A673 (cell line): ENCODE data around the gene M6PR. TPM values are rescaled to one million over a fixed set of nuclear protein-coding genes. Genes with fewer than 3 reads are reported as not detected.

ENCODE experiments used
- BruUV-seq: library from RNA; stranded (reverse); fragments of 400-500 nt; replicated peaks from 2 replicates; lab custom pipeline; 2021; lab: Mats Ljungman, UMichigan
- CTCF ChIA-PET: fragments of 300-600 bp; sonication (Branson Sonifier 250); formaldehyde crosslinking; loops from one replicate; lab custom pipeline; 2022; ENCODE audit warnings: antibody characterized with exemption; lab: Charles Lee
- POLR2A ChIA-PET: fragments of 300-600 bp; sonication (Branson Sonifier 250); formaldehyde crosslinking; loops from one replicate; lab custom pipeline; 2022; ENCODE audit warnings: antibody characterized with exemption; ENCODE audit not compliant: low non-redundant PET; lab: Charles Lee
- DNase-seq: peaks from one replicate; pipeline ENCODE4 v3.0.0-alpha.2; 2015; ENCODE audit warnings: low spot score
- H3K27ac ChIP-seq: fragments of 200-600 bp; sonication (generic); 2 replicates; pipeline ENCODE4 v1.5.1; 2016; ENCODE audit warnings: mixed run types, low read depth, mild to moderate bottlenecking, mixed read lengths, antibody characterized with exemption, low read length; ENCODE audit not compliant: poor library complexity, severe bottlenecking
- H3K27me3 ChIP-seq: fragments of 200-600 bp; sonication (generic); replicated peaks from 2 replicates; pipeline ENCODE4 v1.6.1; 2017; ENCODE audit warnings: mixed run types, low read depth, mild to moderate bottlenecking, mixed read lengths, antibody characterized with exemption, low read length; ENCODE audit not compliant: insufficient read depth, poor library complexity
- H3K36me3 ChIP-seq: fragments of 200-600 bp; sonication (generic); 2 replicates; pipeline ENCODE4 v1.6.1; 2016; ENCODE audit warnings: mixed run types, mild to moderate bottlenecking, mixed read lengths, antibody characterized with exemption, low read length; ENCODE audit not compliant: insufficient read depth, poor library complexity, severe bottlenecking
- H3K4me1 ChIP-seq: fragments of 200-600 bp; sonication (generic); 2 replicates; pipeline ENCODE4 v1.6.1; 2017; ENCODE audit warnings: mixed run types, mild to moderate bottlenecking, mixed read lengths, antibody characterized with exemption, low read length; ENCODE audit not compliant: insufficient read depth, poor library complexity, severe bottlenecking
- H3K4me3 ChIP-seq: fragments of 200-600 bp; sonication (generic); 2 replicates; pipeline ENCODE4 v1.5.1; 2016; ENCODE audit warnings: low read depth, mixed run types, mild to moderate bottlenecking, mixed read lengths, low read length; ENCODE audit not compliant: poor library complexity, severe bottlenecking
- H3K9me3 ChIP-seq: fragments of 200-600 bp; sonication (generic); 2 replicates; pipeline ENCODE4 v1.6.1; 2016; ENCODE audit warnings: mixed run types, low read depth, mild to moderate bottlenecking, mixed read lengths, antibody characterized with exemption, low read length; ENCODE audit not compliant: poor library complexity, severe bottlenecking
- CTCF ChIP-seq: fragments of 300-800, 200-600 bp; sonication (generic); conservative IDR thresholded peaks from 2 replicates; pipeline ENCODE4 v1.5.1; 2017; ENCODE audit warnings: low read depth, mild to moderate bottlenecking, antibody characterized with exemption, low read length, moderate library complexity, mixed read lengths
- EZH2 ChIP-seq: fragments of 200-600 bp; sonication (generic); IDR thresholded peaks from 2 replicates; pipeline ENCODE4 v1.6.1; 2017; ENCODE audit warnings: borderline replicate concordance, low read depth, mild to moderate bottlenecking, mixed read lengths, antibody characterized with exemption, low read length; ENCODE audit not compliant: poor library complexity, severe bottlenecking
- intact Hi-C: fragments of 100-400 bp; cut with micrococcal nuclease; formaldehyde crosslinking; loops from one replicate; pipeline ENCODE4 v1.10.0; 2022; ENCODE audit not compliant: unreplicated experiment
- total RNA-seq: library from RNA; stranded (reverse); gene quantifications from 2 replicates; pipeline ENCODE4 v1.2.3, GENCODE V29; 2021

Gene M6PR
- total RNA-seq, 1 experiment from 2014 or later: 160 TPM

GRCh38 chr12:8957561-8957960, 8.1 kb upstream of the M6PR start:
- Histone ChIP-seq H3K27ac (no peak overlapping the region), H3K9me3 (no peaks in the 10 kb centered on the region), H3K4me1 (no peaks in the 10 kb centered on the region), H3K27me3 (no peaks in the 10 kb centered on the region), H3K36me3 (no peaks in the 10 kb centered on the region), H3K4me3 (no peak overlapping the region)
- ChIA-PET POLR2A (no interaction called here), CTCF (no interaction called here)
- DNase-seq: no peak
- no peak for TF ChIP-seq EZH2
- TF ChIP-seq CTCF: no peak
- intact Hi-C loops: no loop called here
- no TSS peak for BruUV-seq

- CTCF ChIA-PET: no interaction called here
- intact Hi-C loops: no loop called here
- no peak overlapping the region for H3K27ac ChIP-seq
- no peaks in the 10 kb centered on the region for H3K36me3 ChIP-seq
- TF ChIP-seq CTCF (no peak), EZH2 (no peak)
- no peaks in the 10 kb centered on the region for H3K4me1 ChIP-seq
- H3K9me3 ChIP-seq: no peaks in the 10 kb centered on the region
- POLR2A ChIA-PET: no interaction called here
- no TSS peak for BruUV-seq
- H3K27me3 ChIP-seq: no peaks in the 10 kb centered on the region
- no peak overlapping the region for H3K4me3 ChIP-seq
- no peak for DNase-seq
Measured at GRCh38 chr12:8956772-8957171, 7.3 kb upstream of the M6PR start.

- DNase-seq: no peak
- no peaks in the 10 kb centered on the region for H3K36me3 ChIP-seq
- no peak overlapping the region for H3K4me3 ChIP-seq
- no TSS peak for BruUV-seq
- H3K4me1 ChIP-seq: peaks cover under 1% of the 10 kb centered on the region
- no peaks in the 10 kb centered on the region for H3K27me3 ChIP-seq
- TF ChIP-seq CTCF: no peak
- TF ChIP-seq EZH2: no peak
- CTCF ChIA-PET: no interaction called here
- H3K27ac ChIP-seq: no peak overlapping the region
- intact Hi-C loops: no loop called here
- H3K9me3 ChIP-seq: no peaks in the 10 kb centered on the region
- POLR2A ChIA-PET: no interaction called here
Measured at GRCh38 chr12:8956073-8956472, 6.6 kb upstream of the M6PR start.
